NCI-H345 treated with DMSO at 0.1 percent for 48 hours (cell line): ENCODE measurements around the gene PLEKHG2.
A peak's percentile ranks its signal among the peaks of the same experiment; 100 is the strongest.

Source experiments
- DNase-seq: peaks from one replicate; lab custom pipeline; 2025; ENCODE audit not compliant: unreplicated experiment; lab: John Stamatoyannopoulos, UW

PLEKHG2 gene

GRCh38 chr19:39405958-39406655 is 6.4 kb upstream of the PLEKHG2 start:
- peak; percentile 69 for DNase-seq

- DNase-seq: peak; percentile 90
These were observed 5.6 kb upstream of the PLEKHG2 start, which contains the start of gene ZFP36 for GRCh38 chr19:39406656-39407409. TSS of gene ZFP36 (plus strand) at chr19:39406847. CDS start at chr19:39406905, 58 bp downstream.

GRCh38 chr19:39407410-39407659 is 5.1 kb upstream of the PLEKHG2 start:
- no peak for DNase-seq

- no peak for DNase-seq
These were observed 4.6 kb upstream of the PLEKHG2 start for GRCh38 chr19:39407660-39408391.

- peak; percentile 53 for DNase-seq
These were observed 3.9 kb upstream of the PLEKHG2 start for GRCh38 chr19:39408392-39409207.

GRCh38 chr19:39409208-39410016 is 3.1 kb upstream of the PLEKHG2 start:
- peak; percentile 100 for DNase-seq

GRCh38 chr19:39410017-39410830 is 2.2 kb upstream of the PLEKHG2 start:
- no peak for DNase-seq

- DNase-seq: no peak
These were observed 1.7 kb upstream of the PLEKHG2 start for GRCh38 chr19:39410831-39411080.

- no peak for DNase-seq
These were observed 1.2 kb upstream of the PLEKHG2 start for GRCh38 chr19:39411081-39411831.

GRCh38 chr19:39411832-39412099 is 703 bp upstream of the PLEKHG2 start:
- DNase-seq: peak; percentile 99

GRCh38 chr19:39412867-39413271 is 400 bp downstream of the PLEKHG2 start:
- no peak for DNase-seq

GRCh38 chr19:39413272-39413910 is 922 bp downstream of the PLEKHG2 start:
- peak; percentile 62 for DNase-seq

- no peak for DNase-seq
These were observed 1.6 kb downstream of the PLEKHG2 start for GRCh38 chr19:39413911-39414608.

GRCh38 chr19:39415111-39416046 is 2.9 kb downstream of the PLEKHG2 start:
- no peak for DNase-seq

GRCh38 chr19:39416152-39417120 is 4.0 kb downstream of the PLEKHG2 start:
- DNase-seq: no peak
